H9 (cell line): ENCODE results near the gene PEPD. TPM values are rescaled to one million over a fixed set of nuclear protein-coding genes. Genes with fewer than 3 reads are reported as not detected.

Source experiments
- DNase-seq: peaks from one replicate; pipeline ENCODE4 v3.0.0-alpha.2; 2017
- H2AFZ ChIP-seq: one replicate; pipeline ENCODE4 v1.6.1; 2013; ENCODE audit warnings: mild to moderate bottlenecking, low read length, control low read depth, moderate library complexity
- H2AK5ac ChIP-seq: 2 replicates; pipeline ENCODE4 v1.6.1; 2013; ENCODE audit warnings: low read length, control low read depth, mixed read lengths; ENCODE audit not compliant: insufficient read length
- H2BK120ac ChIP-seq: one replicate; pipeline ENCODE4 v1.6.1; 2013; ENCODE audit warnings: low read depth, mild to moderate bottlenecking, low read length, control low read depth, inconsistent platforms; ENCODE audit not compliant: poor library complexity, severe bottlenecking
- H2BK12ac ChIP-seq: 2 replicates; pipeline ENCODE4 v1.6.1; 2013; ENCODE audit warnings: low read length, control low read depth, mixed read lengths, low read depth; ENCODE audit not compliant: insufficient read length
- H2BK15ac ChIP-seq: 2 replicates; pipeline ENCODE4 v1.6.1; 2013; ENCODE audit warnings: low read depth, low read length, control low read depth
- H2BK20ac ChIP-seq: one replicate; pipeline ENCODE4 v1.6.1; 2013; ENCODE audit warnings: low read depth, mild to moderate bottlenecking, low read length, control low read depth, inconsistent platforms; ENCODE audit not compliant: poor library complexity, severe bottlenecking
- H2BK5ac ChIP-seq: 2 replicates; pipeline ENCODE4 v1.6.1; 2013; ENCODE audit warnings: low read length, control low read depth, mixed read lengths; ENCODE audit not compliant: insufficient read length
- H3K14ac ChIP-seq: 2 replicates; pipeline ENCODE4 v1.6.1; 2013; ENCODE audit warnings: low read length, control low read depth; ENCODE audit not compliant: insufficient read depth
- H3K18ac ChIP-seq: 2 replicates; pipeline ENCODE4 v1.6.1; 2013; ENCODE audit warnings: low read depth, mild to moderate bottlenecking, mixed read lengths, low read length, control low read depth; ENCODE audit not compliant: insufficient read length
- H3K23ac ChIP-seq: 2 replicates; pipeline ENCODE4 v1.6.1; 2013; ENCODE audit warnings: low read length, control low read depth, mixed read lengths, low read depth; ENCODE audit not compliant: insufficient read length
- H3K23me2 ChIP-seq: 2 replicates; pipeline ENCODE4 v1.6.1; 2013; ENCODE audit warnings: low read depth, mild to moderate bottlenecking, mixed read lengths, low read length, control low read depth; ENCODE audit not compliant: insufficient read length, poor library complexity, severe bottlenecking
- H3K27ac ChIP-seq: 2 replicates; pipeline ENCODE4 v1.5.1; 2013; ENCODE audit warnings: low read length, control low read depth, mixed read lengths, low read depth; ENCODE audit not compliant: insufficient read length
- H3K27me3 ChIP-seq: 2 replicates; pipeline ENCODE4 v1.6.1; 2013; ENCODE audit warnings: low read length, control low read depth, inconsistent platforms; ENCODE audit not compliant: insufficient read depth
- H3K4ac ChIP-seq: 2 replicates; pipeline ENCODE4 v1.6.1; 2013; ENCODE audit warnings: low read depth, mild to moderate bottlenecking, control low read depth, inconsistent platforms, low read length, moderate library complexity
- H3K4me1 ChIP-seq: 2 replicates; pipeline ENCODE4 v1.6.1; 2013; ENCODE audit warnings: low read length, control low read depth, inconsistent platforms; ENCODE audit not compliant: insufficient read depth
- H3K4me2 ChIP-seq: 2 replicates; pipeline ENCODE4 v1.6.1; 2013; ENCODE audit warnings: low read length, control low read depth, mixed read lengths; ENCODE audit not compliant: insufficient read length, insufficient read depth
- H3K56ac ChIP-seq: 2 replicates; pipeline ENCODE4 v1.6.1; 2013; ENCODE audit warnings: low read depth, mild to moderate bottlenecking, mixed read lengths, low read length, control low read depth; ENCODE audit not compliant: insufficient read length
- H3K79me1 ChIP-seq: 2 replicates; pipeline ENCODE4 v1.6.1; 2013; ENCODE audit warnings: low read depth, mild to moderate bottlenecking, moderate library complexity, low read length, control low read depth, inconsistent platforms; ENCODE audit not compliant: insufficient read depth, poor library complexity, severe bottlenecking
- H3K79me2 ChIP-seq: 2 replicates; pipeline ENCODE4 v1.6.1; 2013; ENCODE audit warnings: low read length, control low read depth, inconsistent platforms; ENCODE audit not compliant: insufficient read depth
- H3K9ac ChIP-seq: 2 replicates; pipeline ENCODE4 v1.6.1; 2013; ENCODE audit warnings: low read length, control low read depth, mixed read lengths; ENCODE audit not compliant: insufficient read length; ENCODE audit errors: extremely low read depth
- H3K9me3 ChIP-seq: one replicate; pipeline ENCODE4 v1.6.1; 2013; ENCODE audit warnings: low read depth, low read length, inconsistent platforms; ENCODE audit not compliant: control insufficient read depth
- H3T11ph ChIP-seq: one replicate; pipeline ENCODE4 v1.6.1; 2013; ENCODE audit warnings: mild to moderate bottlenecking, low read length, control low read depth, inconsistent platforms
- H4K20me1 ChIP-seq: one replicate; pipeline ENCODE4 v1.6.1; 2013; ENCODE audit not compliant: control insufficient read depth, insufficient read length, insufficient read depth
- H4K5ac ChIP-seq: 2 replicates; pipeline ENCODE4 v1.6.1; 2013; ENCODE audit warnings: low read depth, mild to moderate bottlenecking, mixed read lengths, low read length, control low read depth; ENCODE audit not compliant: insufficient read length
- H4K8ac ChIP-seq: replicated peaks from 2 replicates; pipeline ENCODE4 v1.6.1; 2013; ENCODE audit warnings: low read length, control low read depth, mixed read lengths, low read depth; ENCODE audit not compliant: insufficient read length
- H4K91ac ChIP-seq: 2 replicates; pipeline ENCODE4 v1.6.1; 2013; ENCODE audit warnings: low read depth, mild to moderate bottlenecking, moderate library complexity, mixed read lengths, low read length, control low read depth; ENCODE audit not compliant: insufficient read length
- H3K27ac Mint-ChIP-seq, 3 experiments: 2 replicates in 2 of 3; 3 replicates in 1 of 3; pipeline ENCODE4 v1.8.0; 2020 to 2021; ENCODE audit warnings: mixed read lengths in 3 of 3, mild to moderate bottlenecking in 1 of 3, moderate library complexity in 1 of 3
- H3K27me3 Mint-ChIP-seq: 2 replicates; pipeline ENCODE4 v1.8.0; 2021; ENCODE audit warnings: low read depth, mild to moderate bottlenecking, moderate library complexity, mixed read lengths
- H3K36me3 Mint-ChIP-seq, 3 experiments: 2 replicates in 2 of 3; 3 replicates in 1 of 3; pipeline ENCODE4 v1.8.0; 2020 to 2021; ENCODE audit warnings: low read depth in 3 of 3, mixed read lengths in 3 of 3; ENCODE audit not compliant: insufficient read depth in 1 of 3
- H3K4me1 Mint-ChIP-seq, 2 experiments: 2 replicates each; pipeline ENCODE4 v1.8.0; 2020; ENCODE audit warnings: mixed read lengths in 2 of 2
- H3K4me3 Mint-ChIP-seq, 2 experiments: 2 replicates in 1 of 2; 3 replicates in 1 of 2; pipeline ENCODE4 v1.8.0; 2020 to 2021; ENCODE audit warnings: mild to moderate bottlenecking in 2 of 2, mixed read lengths in 2 of 2, moderate library complexity in 1 of 2
- H3K9me3 Mint-ChIP-seq, 2 experiments: 2 replicates in 1 of 2; 3 replicates in 1 of 2; pipeline ENCODE4 v1.8.0; 2020; ENCODE audit warnings: mild to moderate bottlenecking in 2 of 2, mixed read lengths in 2 of 2, moderate library complexity in 1 of 2
- WGBS: extraction: QIAGEN DNeasy Blood & Tissue Kit; methylation state at CpG from one replicate; pipeline ENCODE4 v1.1.7; 2013; ENCODE audit warnings: missing lambda C conversion rate, low lambda C conversion rate, mixed read lengths; ENCODE audit not compliant: insufficient read length; ENCODE audit errors: extremely low coverage; 5-methylcytosine and 5-hydroxymethylcytosine counted together
- total RNA-seq: library from RNA; stranded (reverse); gene quantifications from 2 replicates; pipeline ENCODE4 v1.2.1, GENCODE V29; 2021
- TF ChIP-seq, protein P1 (sequence below): fragments of 200-600 bp; sonication (generic); conservative IDR thresholded peaks from 3 replicates; pipeline ENCODE4 v1.8.0; 2021; ENCODE audit warnings: antibody characterized with exemption, mild to moderate bottlenecking

Gene PEPD
- total RNA-seq, 1 experiment from 2014 or later = 52.8 TPM

DNA sequence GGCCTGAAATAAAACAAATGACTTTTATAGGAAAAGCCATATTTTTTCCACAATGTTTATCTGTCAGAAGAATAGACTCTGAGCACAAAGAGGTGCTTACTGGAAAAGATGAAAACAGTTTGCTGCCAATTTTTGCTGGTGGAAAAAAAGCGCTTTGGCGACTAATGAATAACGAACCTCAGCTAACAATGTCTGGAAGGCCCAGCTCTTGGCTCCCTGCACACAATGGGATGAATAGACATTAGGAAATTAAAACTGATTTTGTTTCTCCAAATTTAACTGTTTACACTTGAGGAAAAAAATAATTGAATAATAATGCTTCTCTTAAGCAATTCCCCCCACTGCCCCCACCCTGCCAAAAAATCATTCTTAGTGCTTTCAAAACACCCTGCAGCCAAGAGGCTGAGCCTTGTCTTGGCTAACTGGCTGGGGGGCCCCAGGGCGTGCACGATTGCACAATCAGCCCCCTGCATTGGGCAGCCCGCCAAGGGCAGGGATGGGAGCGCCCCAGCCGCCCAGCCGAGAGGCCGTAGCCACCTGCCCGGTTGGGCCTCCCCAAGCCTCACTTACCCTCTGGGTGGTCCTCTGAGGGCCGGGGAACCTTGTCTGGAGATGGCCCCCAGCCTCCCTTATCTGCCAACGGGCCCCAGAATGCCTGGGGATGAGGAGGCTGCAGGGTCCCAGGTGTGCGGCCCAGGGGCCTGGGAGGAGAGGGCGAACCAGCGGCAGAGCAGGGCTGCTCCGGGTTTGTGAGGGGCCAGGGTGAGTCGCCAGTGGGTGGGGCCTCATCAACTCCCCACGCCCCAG is 131.3 kb downstream of the PEPD start:
- no peak overlapping the region for H3T11ph ChIP-seq

More for the DNA sequence above, 131.3 kb downstream of the PEPD start:
- no peak overlapping the region for H2AK5ac ChIP-seq
- no peak overlapping the region for H2BK15ac ChIP-seq
- no peak for DNase-seq
- TF ChIP-seq, protein P1, sequence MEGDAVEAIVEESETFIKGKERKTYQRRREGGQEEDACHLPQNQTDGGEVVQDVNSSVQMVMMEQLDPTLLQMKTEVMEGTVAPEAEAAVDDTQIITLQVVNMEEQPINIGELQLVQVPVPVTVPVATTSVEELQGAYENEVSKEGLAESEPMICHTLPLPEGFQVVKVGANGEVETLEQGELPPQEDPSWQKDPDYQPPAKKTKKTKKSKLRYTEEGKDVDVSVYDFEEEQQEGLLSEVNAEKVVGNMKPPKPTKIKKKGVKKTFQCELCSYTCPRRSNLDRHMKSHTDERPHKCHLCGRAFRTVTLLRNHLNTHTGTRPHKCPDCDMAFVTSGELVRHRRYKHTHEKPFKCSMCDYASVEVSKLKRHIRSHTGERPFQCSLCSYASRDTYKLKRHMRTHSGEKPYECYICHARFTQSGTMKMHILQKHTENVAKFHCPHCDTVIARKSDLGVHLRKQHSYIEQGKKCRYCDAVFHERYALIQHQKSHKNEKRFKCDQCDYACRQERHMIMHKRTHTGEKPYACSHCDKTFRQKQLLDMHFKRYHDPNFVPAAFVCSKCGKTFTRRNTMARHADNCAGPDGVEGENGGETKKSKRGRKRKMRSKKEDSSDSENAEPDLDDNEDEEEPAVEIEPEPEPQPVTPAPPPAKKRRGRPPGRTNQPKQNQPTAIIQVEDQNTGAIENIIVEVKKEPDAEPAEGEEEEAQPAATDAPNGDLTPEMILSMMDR = no peak
- WGBS = no CpG with 5 or more reads among the region's 19 CpGs
- no peak overlapping the region for H3K18ac ChIP-seq
- H2BK12ac ChIP-seq = no peak overlapping the region
- H4K91ac ChIP-seq = no peak overlapping the region
- Mint-ChIP-seq H3K36me3 (peaks cover 0 to 5% (median 4%) of the 10 kb centered on the region in 3 experiments; a peak in 1 of 7 replicates), H3K27me3 (no peaks in the 10 kb centered on the region; the same call in 1 of the 2 replicates), H3K4me1 (peaks cover 2 to 14% of the 10 kb centered on the region in 2 experiments; a peak in 2 of 4 replicates), H3K27ac (no peak overlapping the region), H3K4me3 (no peak overlapping the region), H3K9me3 (no peaks in the 10 kb centered on the region)
- H3K4me1 ChIP-seq = no peaks in the 10 kb centered on the region
- H3K4me2 ChIP-seq = no peak overlapping the region
- no peak overlapping the region for H3K14ac ChIP-seq
- no peaks in the 10 kb centered on the region for H3K27me3 ChIP-seq
- H3K9ac ChIP-seq = no peak overlapping the region
- no peaks in the 10 kb centered on the region for H3K79me1 ChIP-seq
- no peak overlapping the region for H4K8ac ChIP-seq
- no peak overlapping the region for H3K27ac ChIP-seq
- no peak overlapping the region for H4K5ac ChIP-seq
- no peak overlapping the region for H2AFZ ChIP-seq
- no peak overlapping the region for H2BK20ac ChIP-seq
- no peak overlapping the region for H2BK5ac ChIP-seq
- no peak overlapping the region for H3K23ac ChIP-seq
- H3K4ac ChIP-seq = no peak overlapping the region
- H3K9me3 ChIP-seq = no peaks in the 10 kb centered on the region
- H3K79me2 ChIP-seq = no peaks in the 10 kb centered on the region
- peaks cover 2% of the 10 kb centered on the region for H4K20me1 ChIP-seq
- H3K56ac ChIP-seq = no peak overlapping the region
- no peak overlapping the region for H2BK120ac ChIP-seq
- no peaks in the 10 kb centered on the region for H3K23me2 ChIP-seq
